IMR-90 (cell line): ENCODE data around the gene SELP. TPM values are rescaled to one million over a fixed set of nuclear protein-coding genes. Genes with fewer than 3 reads are reported as not detected.

ENCODE experiments used
- ATAC-seq: fragments of 200-7000 bp; cut with Tn5 transposase; 2 replicates; pipeline ENCODE4 v1.9.1; 2020; ENCODE audit warnings: low read depth, mild to moderate bottlenecking, moderate library complexity
- BruUV-seq: library from RNA; stranded (reverse); fragments of 400-500 nt; replicated peaks from 2 replicates; lab custom pipeline; 2021; lab: Mats Ljungman, UMichigan
- CTCF ChIA-PET: fragments of 300-600 bp; formaldehyde crosslinking; extraction: SDS; loops from one replicate; lab custom pipeline; 2021; ENCODE audit warnings: antibody characterized with exemption; lab: Yijun Ruan, JAX
- POLR2A ChIA-PET: fragments of 300-600 bp; sonication (Branson Sonifier 250); formaldehyde crosslinking; loops from one replicate; lab custom pipeline; 2022; ENCODE audit warnings: antibody characterized with exemption; ENCODE audit not compliant: unreplicated experiment; lab: Charles Lee
- DNase-seq: peaks from one replicate; pipeline ENCODE4 v3.0.0; 2013
- H2AFZ ChIP-seq: replicated peaks from 2 replicates; pipeline ENCODE3; 2013; ENCODE audit warnings: low read length, mild to moderate bottlenecking; ENCODE audit not compliant: poor library complexity
- H2AK5ac ChIP-seq: 2 replicates; pipeline ENCODE4 v1.6.1; 2013; ENCODE audit warnings: low read depth, low read length, inconsistent platforms
- H2AK9ac ChIP-seq: replicated peaks from 2 replicates; pipeline ENCODE3; 2013; ENCODE audit warnings: mild to moderate bottlenecking, low read depth, low read length, moderate library complexity; ENCODE audit not compliant: poor library complexity
- H2BK120ac ChIP-seq: 2 replicates; pipeline ENCODE4 v1.6.1; 2013; ENCODE audit warnings: low read depth, low read length, inconsistent platforms
- H2BK15ac ChIP-seq: 3 replicates; pipeline ENCODE4 v1.6.1; 2013; ENCODE audit warnings: low read depth, low read length, inconsistent platforms
- H2BK20ac ChIP-seq: 2 replicates; pipeline ENCODE4 v1.6.1; 2013; ENCODE audit warnings: low read depth, mild to moderate bottlenecking, inconsistent platforms, low read length, moderate library complexity
- H2BK5ac ChIP-seq: 2 replicates; pipeline ENCODE4 v1.6.1; 2013; ENCODE audit warnings: mild to moderate bottlenecking, low read depth, low read length, inconsistent platforms; ENCODE audit not compliant: poor library complexity, severe bottlenecking
- H3K14ac ChIP-seq: replicated peaks from 2 replicates; pipeline ENCODE4 v1.6.1; 2013; ENCODE audit warnings: low read depth, low read length, inconsistent platforms
- H3K18ac ChIP-seq: 2 replicates; pipeline ENCODE4 v1.6.1; 2013; ENCODE audit warnings: low read depth, low read length, control low read depth
- H3K23ac ChIP-seq: 2 replicates; pipeline ENCODE4 v1.6.1; 2013; ENCODE audit warnings: low read depth, low read length, inconsistent platforms
- H3K27ac ChIP-seq: 2 replicates; pipeline ENCODE4 v1.5.1; 2013; ENCODE audit warnings: mild to moderate bottlenecking, control low read depth, low read length; ENCODE audit not compliant: insufficient read depth
- H3K27me3 ChIP-seq: 2 replicates; pipeline ENCODE4 v1.6.1; 2013; ENCODE audit warnings: low read length; ENCODE audit not compliant: control insufficient read depth, insufficient read depth
- H3K36me3 ChIP-seq: 2 replicates; pipeline ENCODE4 v1.6.1; 2013; ENCODE audit warnings: low read length, mixed read lengths; ENCODE audit not compliant: control insufficient read depth, insufficient read depth
- H3K4ac ChIP-seq: 2 replicates; pipeline ENCODE4 v1.6.1; 2013; ENCODE audit warnings: low read depth, low read length, inconsistent platforms
- H3K4me1 ChIP-seq: 2 replicates; pipeline ENCODE4 v1.6.1; 2013; ENCODE audit warnings: low read length, mixed read lengths; ENCODE audit not compliant: control insufficient read depth, insufficient read depth
- H3K4me2 ChIP-seq: 2 replicates; pipeline ENCODE4 v1.6.1; 2013; ENCODE audit warnings: low read depth, mild to moderate bottlenecking, control low read depth, low read length, moderate library complexity
- H3K4me3 ChIP-seq: 2 replicates; pipeline ENCODE4 v1.5.1; 2013; ENCODE audit warnings: low read depth, mild to moderate bottlenecking, control low read depth, low read length, moderate library complexity; ENCODE audit not compliant: insufficient read depth
- H3K56ac ChIP-seq: 2 replicates; pipeline ENCODE4 v1.6.1; 2013; ENCODE audit warnings: low read length, inconsistent platforms; ENCODE audit not compliant: insufficient read depth; ENCODE audit errors: extremely low read depth
- H3K79me1 ChIP-seq, 2 experiments: 2 replicates each; pipeline ENCODE4 v1.6.1; 2013; ENCODE audit warnings: low read length in 2 of 2, inconsistent platforms in 1 of 2, low read depth in 1 of 2
- H3K9ac ChIP-seq: 2 replicates; pipeline ENCODE4 v1.6.1; 2013; ENCODE audit warnings: low read depth, low read length, control low read depth
- H3K9me1 ChIP-seq: 2 replicates; pipeline ENCODE4 v1.6.1; 2013; ENCODE audit warnings: low read length, inconsistent platforms; ENCODE audit not compliant: insufficient read depth
- H3K9me3 ChIP-seq: 2 replicates; pipeline ENCODE4 v1.6.1; 2013; ENCODE audit warnings: low read length; ENCODE audit not compliant: control insufficient read depth, insufficient read depth
- H4K20me1 ChIP-seq: 2 replicates; pipeline ENCODE4 v1.6.1; 2013; ENCODE audit warnings: low read length, inconsistent platforms; ENCODE audit not compliant: insufficient read depth
- H4K5ac ChIP-seq: 2 replicates; pipeline ENCODE4 v1.6.1; 2013; ENCODE audit warnings: mild to moderate bottlenecking, low read depth, low read length, control low read depth
- H4K8ac ChIP-seq, 2 experiments: 2 replicates each; pipeline ENCODE4 v1.6.1; 2013; ENCODE audit warnings: low read depth in 2 of 2, low read length in 2 of 2, control low read depth in 1 of 2, inconsistent platforms in 1 of 2
- H4K91ac ChIP-seq: 2 replicates; pipeline ENCODE4 v1.6.1; 2013; ENCODE audit warnings: low read depth, low read length, inconsistent platforms; ENCODE audit not compliant: insufficient read depth
- BHLHE40 ChIP-seq: fragments of 150-350 bp; IDR thresholded peaks from 2 replicates; pipeline ENCODE4 v1.6.1; 2016; ENCODE audit warnings: mild to moderate bottlenecking, low read depth, low read length
- CEBPB ChIP-seq: IDR thresholded peaks from 2 replicates; pipeline ENCODE4 v1.6.1; 2012; ENCODE audit warnings: low read depth, low read length, improper control_type of control experiment
- CHD1 ChIP-seq: IDR thresholded peaks from 2 replicates; pipeline ENCODE4 v1.6.1; 2012; ENCODE audit warnings: low read depth, low read length, improper control_type of control experiment
- FOS ChIP-seq: fragments of 150-350 bp; IDR thresholded peaks from 2 replicates; pipeline ENCODE4 v1.6.1; 2016; ENCODE audit warnings: low read depth, low read length
- MAFK ChIP-seq: IDR thresholded peaks from 2 replicates; pipeline ENCODE4 v1.6.1; 2012; ENCODE audit warnings: low read depth, low read length, improper control_type of control experiment
- MAZ ChIP-seq: IDR thresholded peaks from 2 replicates; pipeline ENCODE4 v1.6.1; 2012; ENCODE audit warnings: low read depth, mild to moderate bottlenecking, low read length, improper control_type of control experiment, moderate library complexity, borderline replicate concordance
- MXI1 ChIP-seq: IDR thresholded peaks from 2 replicates; pipeline ENCODE4 v1.6.1; 2012; ENCODE audit warnings: low read depth, mild to moderate bottlenecking, low read length, moderate library complexity, borderline replicate concordance
- NFE2L2 ChIP-seq: fragments of 150-350 bp; IDR thresholded peaks from 2 replicates; pipeline ENCODE4 v1.6.1; 2016; ENCODE audit warnings: low read depth, mild to moderate bottlenecking, low read length
- POLR2A ChIP-seq: IDR thresholded peaks from 2 replicates; pipeline ENCODE4 v1.6.1; 2012; ENCODE audit warnings: mild to moderate bottlenecking, low read depth, low read length
- RCOR1 ChIP-seq: IDR thresholded peaks from 2 replicates; pipeline ENCODE4 v1.6.1; 2012; ENCODE audit warnings: mild to moderate bottlenecking, low read length, improper control_type of control experiment; ENCODE audit not compliant: insufficient replicate concordance
- RFX5 ChIP-seq: IDR thresholded peaks from 2 replicates; pipeline ENCODE4 v1.8.0; 2012; ENCODE audit warnings: low read depth, mild to moderate bottlenecking, low read length, moderate library complexity
- SMC3 ChIP-seq: fragments of 150-350 bp; IDR thresholded peaks from 2 replicates; pipeline ENCODE4 v1.6.1; 2016; ENCODE audit warnings: low read depth, mild to moderate bottlenecking, antibody characterized with exemption, low read length, moderate library complexity
- WGBS, 2 experiments: methylation state at CpG; one replicate each; pipeline versions ENCODE4 v1.1.5 to v1.1.7; 2013; ENCODE audit warnings: missing lambda C conversion rate in 2 of 2; ENCODE audit not compliant: insufficient read length in 1 of 2; ENCODE audit errors: extremely low coverage in 2 of 2; 5-methylcytosine and 5-hydroxymethylcytosine counted together
- dilution Hi-C: fragments of 300-500 bp; cut with HindIII; formaldehyde crosslinking; loops from one replicate; pipeline ENCODE4 v1.14.3; 2018; ENCODE audit warnings: low sequenced_read_pairs; ENCODE audit not compliant: unreplicated experiment
- in situ Hi-C: fragments of 300-500 bp; cut with MboI; formaldehyde crosslinking; loops from 3 replicates; pipeline ENCODE4 v1.14.3; 2019; ENCODE audit warnings: low sequenced_read_pairs, inconsistent platforms, mixed read lengths
- intact Hi-C: fragments of 100-400 bp; cut with micrococcal nuclease; formaldehyde crosslinking; loops from 2 replicates; pipeline ENCODE4 v1.10.0; 2022
- polyA plus RNA-seq, 3 experiments: library from polyadenylated mRNA; depleted of rRNA; stranded (reverse); fragments of >200 nt; gene quantifications; 2 replicates each; pipeline ENCODE4 v1.2.3, GENCODE V29; 2012; ENCODE audit warnings: low replicate concordance in 1 of 3
- total RNA-seq: library from RNA; depleted of rRNA; stranded (reverse); fragments of >200 nt; gene quantifications from 2 replicates; pipeline ENCODE4 v1.2.3, GENCODE V29; 2012
- TF ChIP-seq, protein P1 (sequence below): fragments of 150-350 bp; IDR thresholded peaks from 2 replicates; pipeline ENCODE4 v1.6.1; 2017; ENCODE audit warnings: mild to moderate bottlenecking, antibody characterized with exemption, low read length, low read depth
- TF ChIP-seq, protein P2 (sequence below): conservative IDR thresholded peaks from 2 replicates; pipeline ENCODE4 v1.5.1; 2012; ENCODE audit warnings: mild to moderate bottlenecking, low read depth, low read length, improper control_type of control experiment
- TF ChIP-seq, protein P3 (sequence below): fragments of 150-350 bp; IDR thresholded peaks from 2 replicates; pipeline ENCODE4 v1.6.1; 2016; ENCODE audit warnings: low read depth, mild to moderate bottlenecking, low read length, moderate library complexity, borderline replicate concordance

Gene SELP
- total and polyA plus RNA-seq, 2 of the 4 experiments (the other 2 are of a cell fraction): not detected

DNA sequence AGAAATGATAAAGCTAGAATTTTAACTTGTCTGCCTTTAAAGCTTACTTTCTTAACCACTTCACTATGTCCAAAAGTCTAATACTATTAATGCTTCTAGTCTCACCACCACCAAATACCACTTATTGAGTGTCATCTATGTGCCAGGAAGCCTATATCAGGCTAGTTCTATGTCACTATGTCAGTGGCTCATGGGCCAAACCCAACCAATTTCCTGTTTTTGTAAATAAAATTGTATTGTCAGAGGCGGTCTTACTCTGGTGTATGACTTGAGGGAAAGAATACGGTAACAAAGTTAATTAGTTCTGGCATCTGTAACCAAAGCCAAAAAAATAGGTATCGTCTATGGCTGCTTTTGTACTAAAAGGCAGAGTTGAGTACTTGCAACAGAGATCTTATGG is 58.5 kb downstream of the SELP start:
- no peak overlapping the region for H2BK20ac ChIP-seq
- H2BK120ac ChIP-seq: no peak overlapping the region
- H4K20me1 ChIP-seq: no peaks in the 10 kb centered on the region
- H3K9ac ChIP-seq: no peak overlapping the region
- TF ChIP-seq, protein P1, sequence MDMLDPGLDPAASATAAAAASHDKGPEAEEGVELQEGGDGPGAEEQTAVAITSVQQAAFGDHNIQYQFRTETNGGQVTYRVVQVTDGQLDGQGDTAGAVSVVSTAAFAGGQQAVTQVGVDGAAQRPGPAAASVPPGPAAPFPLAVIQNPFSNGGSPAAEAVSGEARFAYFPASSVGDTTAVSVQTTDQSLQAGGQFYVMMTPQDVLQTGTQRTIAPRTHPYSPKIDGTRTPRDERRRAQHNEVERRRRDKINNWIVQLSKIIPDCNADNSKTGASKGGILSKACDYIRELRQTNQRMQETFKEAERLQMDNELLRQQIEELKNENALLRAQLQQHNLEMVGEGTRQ: no peak
- TF ChIP-seq FOS: no peak
- no peak for TF ChIP-seq MAFK
- no peak for TF ChIP-seq SMC3
- no peak for TF ChIP-seq NFE2L2
- no peak for TF ChIP-seq BHLHE40
- no peak for TF ChIP-seq RFX5
- TF ChIP-seq, protein P2, sequence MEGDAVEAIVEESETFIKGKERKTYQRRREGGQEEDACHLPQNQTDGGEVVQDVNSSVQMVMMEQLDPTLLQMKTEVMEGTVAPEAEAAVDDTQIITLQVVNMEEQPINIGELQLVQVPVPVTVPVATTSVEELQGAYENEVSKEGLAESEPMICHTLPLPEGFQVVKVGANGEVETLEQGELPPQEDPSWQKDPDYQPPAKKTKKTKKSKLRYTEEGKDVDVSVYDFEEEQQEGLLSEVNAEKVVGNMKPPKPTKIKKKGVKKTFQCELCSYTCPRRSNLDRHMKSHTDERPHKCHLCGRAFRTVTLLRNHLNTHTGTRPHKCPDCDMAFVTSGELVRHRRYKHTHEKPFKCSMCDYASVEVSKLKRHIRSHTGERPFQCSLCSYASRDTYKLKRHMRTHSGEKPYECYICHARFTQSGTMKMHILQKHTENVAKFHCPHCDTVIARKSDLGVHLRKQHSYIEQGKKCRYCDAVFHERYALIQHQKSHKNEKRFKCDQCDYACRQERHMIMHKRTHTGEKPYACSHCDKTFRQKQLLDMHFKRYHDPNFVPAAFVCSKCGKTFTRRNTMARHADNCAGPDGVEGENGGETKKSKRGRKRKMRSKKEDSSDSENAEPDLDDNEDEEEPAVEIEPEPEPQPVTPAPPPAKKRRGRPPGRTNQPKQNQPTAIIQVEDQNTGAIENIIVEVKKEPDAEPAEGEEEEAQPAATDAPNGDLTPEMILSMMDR: no peak
- TF ChIP-seq CHD1: no peak
- no peak for TF ChIP-seq MXI1
- TF ChIP-seq POLR2A: no peak
- no peak for TF ChIP-seq CEBPB
- no peak for TF ChIP-seq MAZ
- TF ChIP-seq RCOR1: no peak
- TF ChIP-seq, protein P3, sequence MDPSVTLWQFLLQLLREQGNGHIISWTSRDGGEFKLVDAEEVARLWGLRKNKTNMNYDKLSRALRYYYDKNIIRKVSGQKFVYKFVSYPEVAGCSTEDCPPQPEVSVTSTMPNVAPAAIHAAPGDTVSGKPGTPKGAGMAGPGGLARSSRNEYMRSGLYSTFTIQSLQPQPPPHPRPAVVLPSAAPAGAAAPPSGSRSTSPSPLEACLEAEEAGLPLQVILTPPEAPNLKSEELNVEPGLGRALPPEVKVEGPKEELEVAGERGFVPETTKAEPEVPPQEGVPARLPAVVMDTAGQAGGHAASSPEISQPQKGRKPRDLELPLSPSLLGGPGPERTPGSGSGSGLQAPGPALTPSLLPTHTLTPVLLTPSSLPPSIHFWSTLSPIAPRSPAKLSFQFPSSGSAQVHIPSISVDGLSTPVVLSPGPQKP: no peak
- no peaks in the 10 kb centered on the region for H3K79me1 ChIP-seq
- intact Hi-C loops: no loop called here
- no peaks in the 10 kb centered on the region for H3K9me3 ChIP-seq
- H3K9me1 ChIP-seq: no peaks in the 10 kb centered on the region
- no peaks in the 10 kb centered on the region for H3K36me3 ChIP-seq
- H3K4me3 ChIP-seq: no peak overlapping the region
- CTCF ChIA-PET: interaction anchor here (0.7 kb wide), 1 partner anchor 805 kb away, joined by 3 read pairs; no protein-coding TSS in a partner anchor
- no peak overlapping the region for H3K4ac ChIP-seq
- DNase-seq: no peak
- H2AK9ac ChIP-seq: no peak overlapping the region
- no peak for ATAC-seq
- no peak overlapping the region for H3K23ac ChIP-seq
- no peak overlapping the region for H2AK5ac ChIP-seq
- no peak overlapping the region for H3K56ac ChIP-seq
- H4K91ac ChIP-seq: no peak overlapping the region
- no TSS peak for BruUV-seq
- no peak overlapping the region for H4K5ac ChIP-seq
- dilution Hi-C loops: no loop called here
- H2BK15ac ChIP-seq: no peak overlapping the region
- no peaks in the 10 kb centered on the region for H3K4me1 ChIP-seq
- no peak overlapping the region for H3K14ac ChIP-seq
- H3K27ac ChIP-seq: no peak overlapping the region
- no peak overlapping the region for H4K8ac ChIP-seq
- WGBS, 2 experiments: no CpG with 5 or more reads among the region's 3 CpGs
- no peak overlapping the region for H2AFZ ChIP-seq
- POLR2A ChIA-PET: no interaction called here
- no peak overlapping the region for H3K18ac ChIP-seq
- H2BK5ac ChIP-seq: no peak overlapping the region
- H3K27me3 ChIP-seq: 0 out of 2 replicates have a peak, but pooled peaks cover 2% of the 10 kb centered on the region
- no peak overlapping the region for H3K4me2 ChIP-seq
- in situ Hi-C loops: no loop called here
